SK-N-SH treated with all-trans-retinoic acid at 6 μM for 48 hours (cell line): ENCODE results near the gene CORO1C.
"Not testable (repeated sequence)": the region's sequence is repeated elsewhere in the genome, so short reads cannot be mapped to it uniquely, and the experiment has no call there.

Source experiments
- ARNTL ChIP-seq: fragments of 450-650 bp; formaldehyde crosslinking; IDR thresholded peaks from 2 replicates; pipeline ENCODE4 v1.5.0; 2020; ENCODE audit warnings: low read depth, mild to moderate bottlenecking, moderate library complexity, borderline replicate concordance
- GLIS3 ChIP-seq: fragments of 250-450 bp; sonication (Bioruptor Pico); IDR thresholded peaks from 2 replicates; pipeline ENCODE4 v1.5.0; 2020; ENCODE audit warnings: mild to moderate bottlenecking, moderate library complexity
- RARB ChIP-seq: fragments of 250-450 bp; sonication (Bioruptor Pico); IDR thresholded peaks from 2 replicates; pipeline ENCODE4 v1.8.0; 2021; ENCODE audit warnings: mild to moderate bottlenecking, moderate library complexity
- ZC3H10 ChIP-seq: fragments of 250-450 bp; sonication (Bioruptor Pico); IDR thresholded peaks from 2 replicates; pipeline ENCODE4 v1.5.1; 2021; ENCODE audit warnings: mild to moderate bottlenecking, moderate library complexity
- ZNF565 ChIP-seq: fragments of 450-650 bp; formaldehyde crosslinking; conservative IDR thresholded peaks from 2 replicates; pipeline ENCODE4 v1.5.0; 2020; ENCODE audit warnings: low read depth, mild to moderate bottlenecking, moderate library complexity
- TF ChIP-seq, protein P1 (sequence below): fragments of 250-450 bp; sonication (Bioruptor Pico); IDR thresholded peaks from 2 replicates; pipeline ENCODE4 v1.8.0; 2020; ENCODE audit warnings: mild to moderate bottlenecking, moderate library complexity, borderline replicate concordance

DNA sequence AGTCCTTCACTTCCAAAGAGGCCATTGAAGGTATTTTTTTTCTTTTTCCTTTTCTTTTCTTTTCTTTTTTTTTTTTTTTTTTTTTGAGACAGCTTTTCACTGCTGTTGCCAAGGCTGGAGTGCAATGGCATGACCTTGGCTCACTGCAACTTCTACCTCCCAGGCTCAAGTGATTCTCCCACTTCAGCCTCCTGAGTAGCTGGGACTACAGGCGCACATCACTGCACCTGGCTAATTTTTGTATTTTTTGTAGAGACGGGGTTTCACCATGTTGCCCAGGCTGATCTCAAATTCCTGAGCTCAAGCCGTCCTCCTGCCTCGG lies 112.4 kb downstream of the CORO1C start:
- not testable (repeated sequence) for TF ChIP-seq RARB, ZC3H10, ARNTL, ZNF565, GLIS3 (CRISPR knock-in tag)
- TF ChIP-seq, protein P1, sequence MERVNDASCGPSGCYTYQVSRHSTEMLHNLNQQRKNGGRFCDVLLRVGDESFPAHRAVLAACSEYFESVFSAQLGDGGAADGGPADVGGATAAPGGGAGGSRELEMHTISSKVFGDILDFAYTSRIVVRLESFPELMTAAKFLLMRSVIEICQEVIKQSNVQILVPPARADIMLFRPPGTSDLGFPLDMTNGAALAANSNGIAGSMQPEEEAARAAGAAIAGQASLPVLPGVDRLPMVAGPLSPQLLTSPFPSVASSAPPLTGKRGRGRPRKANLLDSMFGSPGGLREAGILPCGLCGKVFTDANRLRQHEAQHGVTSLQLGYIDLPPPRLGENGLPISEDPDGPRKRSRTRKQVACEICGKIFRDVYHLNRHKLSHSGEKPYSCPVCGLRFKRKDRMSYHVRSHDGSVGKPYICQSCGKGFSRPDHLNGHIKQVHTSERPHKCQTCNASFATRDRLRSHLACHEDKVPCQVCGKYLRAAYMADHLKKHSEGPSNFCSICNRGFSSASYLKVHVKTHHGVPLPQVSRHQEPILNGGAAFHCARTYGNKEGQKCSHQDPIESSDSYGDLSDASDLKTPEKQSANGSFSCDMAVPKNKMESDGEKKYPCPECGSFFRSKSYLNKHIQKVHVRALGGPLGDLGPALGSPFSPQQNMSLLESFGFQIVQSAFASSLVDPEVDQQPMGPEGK, result not testable (repeated sequence)
